Ovary (tissue), 3 donors: Measurements from ENCODE around the gene TOP3B.

ENCODE experiments used
- CTCF ChIP-seq, 3 donors: fragments of 450-650 bp in 2 of 3; fragments of 200-600 bp in 1 of 3; IDR thresholded peaks; one replicate each; pipeline versions ENCODE4 v1.5.1 to v1.8.0; 2016 to 2022; ENCODE audit warnings: antibody characterized with exemption in 3 of 3, mild to moderate bottlenecking in 1 of 3
- EP300 ChIP-seq: sonication (generic); formaldehyde crosslinking; IDR thresholded peaks from one replicate; pipeline ENCODE4 v1.6.1; 2017; ENCODE audit warnings: antibody characterized with exemption
- POLR2A ChIP-seq: fragments of 450-650 bp; IDR thresholded peaks from one replicate; pipeline ENCODE4 v1.6.1; 2017; ENCODE audit warnings: antibody characterized with exemption, mild to moderate bottlenecking, moderate library complexity
- donor health status: DM: no; HTN: no; CAD: no.

DNA sequence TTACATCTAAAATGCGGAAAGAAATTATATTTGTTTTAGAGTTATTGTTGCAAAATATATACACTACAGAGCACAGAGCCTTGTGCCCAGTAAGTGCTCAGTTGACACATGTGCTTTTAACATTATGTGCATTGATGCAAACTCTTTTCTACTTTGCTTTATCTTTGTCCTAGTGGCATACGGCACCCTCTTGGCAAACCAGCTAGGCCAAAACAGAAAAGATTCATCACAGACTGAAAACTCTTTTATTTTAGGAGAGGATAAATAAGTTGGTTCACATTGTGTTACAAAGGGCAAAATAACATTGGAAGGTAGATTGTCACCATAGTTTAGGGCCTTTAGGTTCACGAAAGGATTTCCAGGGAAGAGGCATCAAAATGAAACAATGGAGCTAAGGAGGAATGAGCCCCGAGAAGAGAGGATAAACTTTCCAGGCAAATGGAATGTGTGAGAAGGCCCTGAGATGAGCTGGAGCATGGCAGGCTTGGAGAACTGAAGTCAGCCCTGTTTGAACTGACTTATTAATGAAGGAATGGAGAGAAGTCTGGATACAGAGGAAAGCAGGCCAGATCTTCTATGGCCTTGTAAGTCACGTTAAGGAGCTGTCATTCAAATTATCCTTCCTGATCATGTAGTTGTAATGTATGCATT, 23.5 kb upstream of the TOP3B start:
- no peak for TF ChIP-seq CTCF (IDR thresholded peaks at IDR 0.05)
- TF ChIP-seq POLR2A, result no peak
- TF ChIP-seq EP300, result no peak
